Right renal cortex interstitium (tissue), 3 donors: ENCODE measurements around the gene SPRED2. TPM values are rescaled to one million over a fixed set of nuclear protein-coding genes. Genes with fewer than 3 reads are reported as not detected.
"Not testable (repeated sequence)": the region's sequence is repeated elsewhere in the genome, so short reads cannot be mapped to it uniquely, and the experiment has no call there.

Source experiments
- DNase-seq, 3 donors: peaks; one replicate each; pipeline ENCODE4 v3.0.0-alpha.2; 2013; ENCODE audit warnings: low read depth in 3 of 3, low spot score in 2 of 3
- polyA plus RNA-seq, 3 donors: library from polyadenylated mRNA; unstranded; fragments of 120-200 nt; gene quantifications; one replicate each; pipeline ENCODE4 v1.2.1, GENCODE V29; 2013; ENCODE audit not compliant: insufficient read length in 3 of 3

SPRED2 gene
- polyA plus RNA-seq, 3 donors = 36.0 to 38.3 (median 37.2) TPM

DNA sequence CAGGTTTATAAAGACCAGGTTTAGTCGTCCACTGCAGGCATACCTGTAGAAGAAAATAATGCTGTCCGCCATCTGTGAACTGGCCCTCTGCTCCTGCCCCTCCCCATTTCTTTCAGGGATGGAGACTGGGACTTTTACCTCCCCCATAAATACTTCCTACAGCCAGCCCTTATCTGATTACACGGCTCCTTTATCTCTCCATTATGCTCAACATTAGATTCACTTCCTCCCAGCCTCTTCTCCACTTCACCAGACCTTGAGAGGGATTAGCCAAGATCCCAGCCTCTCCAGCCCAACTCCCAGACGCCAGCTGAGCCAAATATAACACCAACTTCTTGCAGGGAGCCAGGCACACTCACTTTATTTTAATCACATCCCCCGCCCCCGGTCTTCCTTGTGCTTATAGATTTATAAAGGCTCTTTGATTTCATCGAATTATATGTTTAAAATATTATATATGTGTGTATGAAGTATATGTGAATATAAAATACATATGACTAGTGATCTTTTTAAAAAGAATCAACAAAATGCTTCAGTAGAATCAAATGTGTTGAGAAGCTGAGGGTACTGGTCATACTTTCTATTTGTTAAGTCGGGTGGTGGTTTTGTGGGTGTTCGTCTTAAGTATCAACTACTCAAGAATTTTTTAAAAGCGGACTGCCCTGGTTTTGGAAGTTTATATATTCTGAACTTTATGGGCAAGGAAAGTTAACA is 81.0 kb downstream of the SPRED2 start:
- no peak for DNase-seq

DNA sequence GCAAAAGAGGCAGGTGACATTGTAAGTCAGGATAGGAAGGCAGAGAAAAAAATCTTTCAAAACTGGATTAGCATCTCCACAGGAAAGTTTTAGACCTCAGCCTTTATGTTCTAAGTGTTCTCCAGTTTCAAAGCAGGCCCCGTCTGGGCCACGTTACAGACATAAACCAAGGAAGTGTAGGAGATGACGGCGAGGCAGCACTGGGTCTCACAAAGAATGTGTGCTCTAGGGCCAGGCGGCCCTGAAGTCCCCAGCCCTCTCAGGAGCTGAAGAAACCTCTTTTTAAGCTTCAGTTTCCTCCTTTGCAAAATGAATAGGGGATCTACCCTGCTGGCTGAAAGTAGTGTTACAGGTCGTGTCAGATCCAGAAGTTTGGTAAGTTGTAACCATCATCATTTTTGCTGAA is 81.7 kb downstream of the SPRED2 start:
- no peak for DNase-seq

DNA sequence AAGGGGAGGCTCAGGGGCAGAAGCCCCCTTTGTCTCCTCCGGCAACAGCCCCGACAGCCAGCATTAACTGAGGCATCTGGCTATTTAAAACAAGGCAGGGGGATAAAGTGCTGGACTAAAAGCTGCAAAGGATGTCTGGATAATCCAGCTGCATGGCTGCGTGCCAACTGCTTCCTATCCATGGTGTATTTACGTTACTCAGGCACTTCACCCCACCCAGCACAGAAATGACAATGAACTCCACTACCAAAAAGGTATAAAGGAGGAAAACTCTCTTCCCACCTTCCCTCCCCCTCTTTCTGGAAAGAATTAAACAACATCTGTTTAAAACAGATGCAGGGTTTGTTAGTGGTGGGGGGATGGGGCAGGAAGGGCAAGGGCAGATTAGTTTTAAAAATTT is 82.5 kb downstream of the SPRED2 start:
- no peak for DNase-seq

DNA sequence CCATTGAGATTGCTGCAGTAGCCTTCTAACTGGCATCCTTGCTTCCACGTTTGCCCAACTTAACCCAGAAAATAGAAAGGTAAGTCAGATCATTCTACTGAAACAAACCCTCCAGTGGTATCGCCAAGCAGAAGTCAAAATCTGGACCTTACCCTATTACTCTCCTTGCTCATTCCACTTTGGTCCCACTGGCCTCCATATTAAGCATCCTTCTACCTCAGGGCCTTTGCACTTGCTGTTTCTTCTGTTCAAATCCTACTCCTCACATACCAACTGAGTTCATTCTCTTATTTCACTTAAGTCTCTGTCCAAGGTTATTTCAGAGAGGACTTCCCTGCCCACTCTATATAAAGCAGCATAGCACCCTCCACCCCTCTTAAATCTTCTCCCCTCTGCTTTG is 84.5 kb downstream of the SPRED2 start:
- DNase-seq = no peak

DNA sequence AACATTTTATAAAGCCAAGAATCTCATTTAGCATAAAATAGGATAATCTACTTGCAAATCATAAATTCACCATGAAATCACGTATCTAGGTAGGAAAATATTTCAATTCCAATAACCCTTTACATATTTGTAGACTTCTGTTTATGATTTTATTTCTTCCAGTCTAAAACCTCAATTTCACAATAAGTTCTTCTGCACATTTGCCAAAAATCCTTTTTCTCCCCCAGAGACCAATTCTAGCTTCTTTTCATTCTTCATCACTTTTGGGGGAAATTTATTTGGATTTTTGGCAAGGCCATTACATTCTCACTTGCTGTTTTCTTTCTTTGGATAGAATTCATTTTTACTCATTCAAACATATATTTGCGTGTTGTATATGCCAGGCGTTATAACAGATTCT is 86.8 kb downstream of the SPRED2 start:
- no peak for DNase-seq

DNA sequence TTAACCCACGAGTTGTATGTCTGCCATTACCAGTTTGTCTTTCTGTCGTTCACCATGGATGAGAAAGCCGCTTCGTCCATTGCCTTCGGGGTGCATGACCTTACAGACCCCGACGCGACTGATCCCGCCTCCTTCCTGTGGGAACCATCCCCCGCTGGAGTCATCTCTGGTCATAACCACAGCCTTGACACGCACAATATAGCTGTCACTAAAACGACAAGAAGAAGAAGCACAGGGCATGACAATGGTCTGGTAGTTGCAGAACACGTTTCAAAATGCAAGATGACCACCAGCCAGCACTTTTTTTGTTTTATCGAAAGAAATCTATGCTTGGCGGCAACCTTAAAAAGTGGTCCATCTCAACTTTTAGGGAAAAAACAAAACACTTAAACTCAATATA is 87.7 kb downstream of the SPRED2 start:
- DNase-seq = no peak

DNA sequence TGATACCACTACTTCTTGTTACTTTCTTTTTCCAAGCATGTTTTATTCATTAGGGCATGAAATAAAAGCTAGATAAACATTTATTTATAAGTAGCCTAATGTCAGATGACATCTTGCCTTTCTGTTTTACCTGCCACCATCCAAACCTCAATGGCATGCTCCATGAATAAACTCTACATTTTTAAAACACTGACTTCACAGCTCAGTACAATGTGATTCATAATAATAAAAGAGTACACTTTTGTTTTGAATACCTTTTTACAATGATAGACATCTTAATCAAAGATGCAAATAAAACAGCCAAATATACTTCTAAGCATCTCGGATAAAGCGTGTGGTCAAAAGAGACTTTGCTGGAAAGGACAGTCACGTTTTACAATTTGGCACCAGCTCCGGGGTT is 88.2 kb downstream of the SPRED2 start:
- no peak for DNase-seq

DNA sequence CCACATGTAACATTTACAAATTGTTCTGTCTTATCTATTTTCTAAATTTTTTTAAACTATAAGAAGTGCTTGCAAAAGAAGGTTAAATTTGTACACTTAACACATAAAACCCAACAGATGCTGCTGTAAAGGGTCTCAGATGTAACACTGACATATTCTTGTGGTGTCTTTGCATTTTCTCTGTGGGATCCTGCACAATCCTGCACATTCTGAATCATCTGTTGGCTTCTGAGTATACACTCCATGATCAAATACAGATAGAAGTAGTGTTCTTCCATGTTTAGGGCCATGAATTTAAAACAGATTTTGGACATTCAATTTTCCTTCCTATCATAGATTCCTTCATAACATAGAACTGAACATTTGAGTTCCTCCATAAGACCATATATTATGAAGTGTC is 89.0 kb downstream of the SPRED2 start:
- DNase-seq = no peak

DNA sequence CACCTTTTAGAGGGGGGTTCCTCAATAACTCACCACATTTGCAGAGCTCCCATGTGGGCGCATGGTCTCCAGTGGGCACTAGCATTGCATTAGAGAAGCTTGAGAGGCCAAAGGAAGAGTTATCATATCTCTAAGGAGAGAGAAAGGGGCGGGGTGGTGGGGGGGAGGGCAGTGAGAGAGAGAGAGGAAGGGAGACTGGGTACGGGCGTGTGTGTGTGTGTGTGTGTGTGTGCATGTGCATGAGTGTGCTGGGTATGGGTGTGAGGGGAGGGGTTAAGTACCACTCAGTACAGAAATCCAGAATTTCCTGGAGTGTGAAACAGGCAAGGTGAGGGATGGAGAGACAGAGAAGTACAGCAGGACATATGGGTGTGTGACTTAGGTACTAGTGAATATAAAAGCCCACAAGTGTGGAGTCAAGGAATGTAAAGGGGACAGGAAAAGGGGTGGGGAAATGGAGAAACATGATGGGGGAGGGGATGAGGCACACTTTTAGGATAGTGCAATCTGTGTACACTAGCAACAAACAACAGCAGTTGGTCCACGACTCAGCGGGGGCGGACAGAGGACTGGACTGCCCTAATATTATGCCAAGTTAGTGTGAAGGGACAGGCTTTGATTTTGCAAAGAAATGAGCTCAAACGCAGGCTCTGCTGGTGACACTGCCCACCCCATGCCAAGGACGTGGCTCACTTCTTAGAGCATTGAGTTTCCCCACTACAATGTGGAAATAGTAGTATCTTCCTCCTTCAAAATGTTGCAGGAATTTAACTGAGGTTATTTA is 91.3 kb downstream of the SPRED2 start:
- DNase-seq = no peak

DNA sequence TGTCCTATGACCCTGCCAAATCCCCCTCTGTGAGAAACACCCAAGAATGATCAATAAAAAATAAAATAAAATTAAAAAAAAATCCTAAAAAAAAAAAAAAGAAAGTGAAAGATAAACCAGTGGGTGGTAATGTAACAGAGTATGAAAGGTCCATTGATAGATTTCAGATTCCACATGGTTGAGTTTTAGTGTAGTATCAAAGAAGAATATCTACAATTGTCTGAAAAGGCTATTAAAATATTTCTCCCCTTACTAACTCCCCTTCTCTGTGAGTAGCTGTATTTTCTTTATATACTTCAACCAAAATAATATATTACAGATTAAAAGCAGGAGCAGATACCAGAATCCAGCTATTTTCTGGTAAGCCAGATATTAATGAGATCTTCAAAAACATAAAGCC is 92.8 kb downstream of the SPRED2 start:
- no peak for DNase-seq

DNA sequence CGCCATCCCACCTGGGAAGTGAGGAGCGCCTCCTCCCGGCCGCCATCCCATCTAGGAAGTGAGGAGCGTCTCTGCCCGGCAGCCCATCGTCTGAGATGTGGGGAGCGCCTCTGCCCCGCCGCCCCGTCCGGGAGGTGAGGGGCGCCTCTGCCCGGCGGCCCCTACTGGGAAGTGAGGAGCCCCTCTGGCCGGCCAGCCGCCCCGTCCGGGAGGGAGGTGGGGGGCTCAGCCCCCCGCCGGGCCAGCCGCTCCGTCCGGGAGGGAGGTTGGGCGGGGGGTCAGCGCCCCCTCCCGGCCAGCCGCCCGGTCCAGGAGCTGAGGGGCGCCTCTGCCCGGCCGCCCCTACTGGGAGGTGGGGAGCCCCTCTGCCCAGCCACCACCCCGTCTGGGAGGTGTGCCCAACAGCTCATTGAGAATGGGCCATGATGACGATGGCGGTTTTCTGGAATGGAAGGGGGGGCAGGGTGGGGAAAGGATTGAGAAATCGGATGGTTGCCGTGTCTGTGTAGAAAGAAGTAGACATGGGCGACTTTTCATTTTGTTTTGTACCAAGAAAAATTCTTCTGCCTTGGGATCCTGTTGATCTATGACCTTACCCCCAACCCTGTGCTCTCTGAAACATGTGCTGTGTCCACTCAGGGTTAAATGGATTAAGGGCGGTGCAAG is 93.4 kb downstream of the SPRED2 start:
- not testable (repeated sequence) for DNase-seq

DNA sequence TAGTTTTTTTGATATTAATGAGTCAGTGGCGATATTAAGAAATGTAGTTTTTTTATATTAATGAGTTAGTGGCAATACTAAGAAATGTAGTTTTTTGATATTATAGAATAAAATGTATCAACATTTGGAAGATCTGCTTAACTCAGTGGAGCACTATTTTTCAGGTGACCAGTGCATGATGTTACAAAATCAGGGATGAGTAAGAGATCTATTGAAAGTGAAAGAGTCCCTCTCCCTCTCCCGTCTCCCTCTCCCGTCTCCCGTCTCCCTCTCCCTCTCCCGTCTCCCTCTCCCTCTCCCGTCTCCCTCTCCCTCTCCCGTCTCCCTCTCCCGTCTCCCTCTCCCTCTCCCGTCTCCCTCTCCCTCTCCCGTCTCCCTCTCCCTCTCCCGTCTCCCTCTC is 94.5 kb downstream of the SPRED2 start:
- not testable (repeated sequence) for DNase-seq

DNA sequence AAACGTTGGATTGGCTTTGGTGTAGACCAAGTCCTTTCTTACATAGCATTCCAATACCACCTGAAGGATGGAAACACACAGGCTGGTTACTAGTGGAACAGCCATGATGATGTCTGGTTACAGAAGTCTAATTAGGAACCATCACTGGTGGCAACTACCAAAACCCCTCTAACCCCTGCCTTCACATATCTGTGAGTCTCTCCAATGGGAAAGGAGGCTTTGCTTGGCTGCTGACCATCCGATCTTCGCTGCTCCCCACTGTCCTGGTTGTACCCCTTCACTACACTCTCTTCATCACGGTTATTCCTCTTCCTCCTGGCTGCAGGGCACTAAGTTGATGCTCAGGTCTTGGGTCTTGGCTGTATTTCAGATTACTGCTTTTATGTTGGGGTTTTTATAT is 97.7 kb downstream of the SPRED2 start:
- no peak for DNase-seq

DNA sequence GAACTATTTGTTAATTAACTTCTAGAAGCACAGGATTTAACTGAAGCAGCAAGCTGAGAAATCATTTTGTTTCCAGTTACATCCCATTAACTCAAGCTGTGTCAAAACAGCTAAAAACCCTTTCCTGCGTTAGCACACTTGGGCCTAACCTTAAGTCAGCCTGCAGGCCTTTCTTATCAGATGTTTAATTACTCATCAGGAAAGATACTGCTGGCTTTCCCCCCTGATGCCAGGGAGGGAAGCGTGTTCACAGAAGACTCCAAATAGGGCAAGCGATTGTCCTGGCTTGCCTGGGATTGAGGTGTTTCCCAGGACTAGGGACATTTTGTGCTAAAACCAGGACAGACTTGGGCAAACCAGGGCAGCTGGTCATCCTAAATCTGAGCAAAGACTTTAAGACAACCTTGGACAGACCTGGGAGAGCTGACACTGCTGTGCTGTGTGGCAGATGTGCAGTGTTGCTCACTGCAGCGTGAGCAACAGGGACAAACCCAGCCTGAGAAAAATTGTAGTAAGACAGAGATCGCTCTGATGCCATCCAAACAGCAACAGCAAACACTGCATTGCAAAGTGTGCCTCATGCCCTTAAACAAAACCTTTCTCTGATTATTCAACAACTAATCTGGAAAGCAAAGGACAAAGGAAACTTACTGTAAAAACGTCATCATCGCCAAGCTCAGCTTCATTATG is 100.9 kb downstream of the SPRED2 start:
- DNase-seq = no peak

DNA sequence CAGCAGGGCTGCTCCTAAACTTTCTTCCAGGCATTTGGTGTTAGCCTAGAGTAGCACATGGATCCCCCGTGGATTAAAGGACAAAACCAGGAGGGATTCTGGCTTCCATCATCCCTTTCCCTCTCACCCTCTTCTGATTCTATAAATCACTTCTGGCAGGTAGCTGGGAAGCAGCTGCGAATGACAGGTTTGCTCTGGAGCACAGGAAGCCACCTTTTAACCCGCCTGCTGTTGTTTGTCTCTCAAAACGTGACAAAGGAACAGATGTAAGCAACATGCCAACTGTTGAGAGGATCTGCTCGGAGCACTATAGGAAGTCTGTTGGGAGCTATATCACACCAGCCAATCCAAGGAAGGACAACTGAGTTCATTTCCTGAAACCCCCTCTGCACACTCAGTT is 102.9 kb downstream of the SPRED2 start:
- DNase-seq = no peak

DNA sequence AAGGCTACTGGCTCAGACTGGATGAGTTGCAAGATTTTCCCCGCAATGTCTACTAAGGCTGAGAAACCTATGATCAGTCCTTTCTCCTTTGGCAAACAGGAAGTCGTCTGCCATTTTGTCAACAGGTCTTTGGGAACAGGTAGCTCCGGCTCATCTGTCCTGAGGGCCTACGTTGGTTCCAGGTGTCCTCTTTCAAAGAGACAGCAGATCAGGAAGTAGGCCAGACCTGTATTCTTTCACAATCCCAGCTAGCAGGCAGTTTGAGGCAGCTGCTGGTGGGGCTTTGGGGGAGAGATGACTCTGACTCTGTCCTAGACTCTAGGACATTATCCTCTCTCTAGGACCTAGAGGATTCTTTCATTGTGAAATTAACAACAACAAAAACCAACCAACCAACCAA is 106.1 kb downstream of the SPRED2 start:
- DNase-seq = no peak

DNA sequence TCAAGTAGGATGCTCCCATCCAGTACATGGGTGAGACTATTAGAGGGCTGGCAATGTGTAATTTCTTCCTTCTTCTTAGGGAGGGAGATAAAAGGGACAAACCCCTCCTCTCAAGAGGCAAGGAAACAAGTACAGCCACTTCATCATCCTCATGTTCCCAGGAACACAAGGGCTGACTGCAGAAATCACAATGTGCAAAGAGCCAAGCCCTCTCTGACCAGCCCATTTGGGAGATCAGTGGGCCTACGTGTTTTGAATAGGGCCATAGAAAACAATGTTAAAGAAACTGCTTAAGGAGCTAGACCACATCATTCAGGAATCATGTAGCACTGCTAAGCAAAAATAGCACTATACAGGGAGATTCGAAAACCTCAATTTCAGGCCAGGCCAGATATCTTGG is 107.3 kb downstream of the SPRED2 start:
- DNase-seq = no peak

DNA sequence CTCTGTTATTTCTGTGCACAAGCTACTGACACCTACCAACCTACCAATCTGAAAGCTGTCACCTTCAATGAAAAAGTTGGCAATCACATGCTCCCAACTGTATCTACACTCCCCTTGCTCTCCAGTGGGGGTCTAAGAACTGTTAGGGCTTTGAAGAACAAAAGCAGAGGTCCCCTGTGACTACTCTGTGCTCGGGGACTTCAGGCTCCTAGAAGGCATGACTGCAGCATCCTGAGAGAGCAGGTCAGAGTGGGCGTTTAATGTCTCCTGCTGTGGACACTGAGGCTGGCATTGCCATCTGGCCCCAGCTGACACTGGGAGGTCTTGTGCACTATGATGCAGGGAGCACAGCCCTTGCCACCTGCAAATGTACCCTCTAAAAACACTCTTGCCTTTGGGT is 111.5 kb downstream of the SPRED2 start:
- DNase-seq = no peak

DNA sequence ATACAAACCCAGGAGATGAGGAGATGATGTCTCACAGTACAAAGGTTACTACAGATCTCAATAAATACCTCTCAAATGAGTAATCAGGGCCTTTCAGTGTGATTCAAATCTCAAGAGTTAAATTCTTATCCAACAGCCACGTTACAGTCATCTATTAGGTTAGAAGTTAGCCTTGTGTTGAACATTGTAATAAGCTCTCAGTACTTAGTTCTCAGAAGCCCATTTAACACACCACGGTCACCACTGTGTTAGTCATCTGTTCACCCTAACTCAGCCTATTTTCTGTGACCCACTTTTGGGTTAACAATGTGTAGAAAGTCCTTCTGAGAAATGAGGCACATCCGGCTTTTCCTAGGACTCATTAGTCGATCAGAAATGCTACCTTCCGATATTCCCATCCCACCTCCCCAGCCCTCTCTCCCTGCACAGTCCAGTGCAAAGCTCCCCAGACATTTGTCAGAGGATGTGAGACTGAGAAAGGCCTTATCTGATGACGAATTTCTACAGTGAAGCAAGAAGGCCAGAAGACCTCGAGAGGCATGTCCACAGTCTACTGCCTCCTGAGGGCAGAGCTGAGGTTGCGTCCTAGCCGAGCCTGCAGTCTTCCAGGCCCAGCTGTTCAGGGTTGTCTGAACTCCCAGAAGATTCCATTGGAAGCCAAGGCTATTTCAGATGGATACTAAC is 112.2 kb downstream of the SPRED2 start:
- DNase-seq = no peak

DNA sequence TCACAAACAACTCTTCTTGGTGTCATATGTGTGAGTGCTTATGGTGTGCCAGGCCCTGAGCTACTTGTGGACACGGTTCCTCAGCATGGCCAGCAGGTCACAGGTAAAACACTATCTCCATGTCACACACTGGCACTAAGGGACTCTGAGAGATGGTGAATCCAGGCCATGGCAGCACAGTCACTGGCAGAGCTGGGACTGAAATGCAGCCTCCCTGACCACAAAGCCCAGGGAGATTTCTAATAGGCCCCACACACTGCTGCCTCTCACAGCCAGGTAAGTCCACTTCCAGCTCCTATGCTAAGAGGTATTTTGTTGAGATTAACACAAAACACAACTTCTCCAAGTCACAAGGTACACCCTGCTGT is 112.7 kb downstream of the SPRED2 start:
- no peak for DNase-seq
